ENCODE data around the gene TPH2. TPM values are rescaled to one million over a fixed set of nuclear protein-coding genes. Genes with fewer than 3 reads are reported as not detected.

The TPH2 gene
- not detected for total RNA-seq
- long read RNA-seq, result 0 reads

DNA sequence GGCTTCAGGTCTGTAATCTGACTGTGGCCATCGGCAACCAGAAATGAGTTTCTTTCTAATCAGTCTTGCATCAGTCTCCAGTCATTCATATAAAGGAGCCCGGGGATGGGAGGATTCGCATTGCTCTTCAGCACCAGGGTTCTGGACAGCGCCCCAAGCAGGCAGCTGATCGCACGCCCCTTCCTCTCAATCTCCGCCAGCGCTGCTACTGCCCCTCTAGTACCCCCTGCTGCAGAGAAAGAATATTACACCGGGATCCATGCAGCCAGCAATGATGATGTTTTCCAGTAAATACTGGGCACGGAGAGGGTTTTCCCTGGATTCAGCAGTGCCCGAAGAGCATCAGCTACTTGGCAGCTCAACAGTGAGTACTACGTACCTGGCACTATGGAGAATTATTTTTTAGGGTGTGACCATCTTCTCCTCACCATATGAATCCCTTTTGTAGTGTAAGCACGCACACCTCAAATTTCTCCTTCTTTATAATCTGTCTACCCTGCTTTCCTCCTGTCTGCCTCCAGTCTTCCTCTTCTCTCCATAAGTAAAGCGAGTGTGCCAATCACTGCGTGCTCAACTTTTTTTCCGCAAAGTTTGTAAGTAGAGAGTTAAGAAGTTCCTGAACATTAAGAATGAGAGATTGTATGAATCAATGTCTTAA, at the start of gene TPH2:
Gene TPH2, plus strand, starts transcription at position 118 of the 658 bp plus-strand sequence. Its CDS starts 142 bp downstream, at position 260.
- DNase-seq (peak in 1 of 2 donors; percentile 30), ATAC-seq (peak; percentile 40)
- intact Hi-C loops (cut with DNase I, micrococcal nuclease), result no loop called here

DNA sequence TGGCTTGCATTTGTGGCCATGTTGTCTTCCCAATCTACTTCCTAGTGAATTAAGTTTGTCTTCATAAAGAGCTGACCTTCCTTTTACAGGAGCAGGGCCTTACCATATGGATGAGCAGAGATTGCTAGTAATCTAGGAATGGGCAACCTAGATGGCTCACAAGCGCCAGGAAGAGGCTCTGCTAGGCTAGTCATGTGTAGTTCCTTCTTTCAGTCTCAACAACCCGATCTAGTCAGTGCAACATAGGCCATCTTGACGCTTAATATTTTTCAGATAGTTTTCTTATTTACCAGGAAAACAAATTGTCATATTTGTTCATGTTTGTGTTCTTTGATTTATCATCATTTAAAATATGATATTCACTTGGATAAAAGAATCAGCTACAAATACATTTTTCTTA, 48.2 kb upstream of the TPH2 start:
- ATAC-seq (no peak), DNase-seq (no peak)
- intact Hi-C loops (cut with DNase I, micrococcal nuclease), result no loop called here

DNA sequence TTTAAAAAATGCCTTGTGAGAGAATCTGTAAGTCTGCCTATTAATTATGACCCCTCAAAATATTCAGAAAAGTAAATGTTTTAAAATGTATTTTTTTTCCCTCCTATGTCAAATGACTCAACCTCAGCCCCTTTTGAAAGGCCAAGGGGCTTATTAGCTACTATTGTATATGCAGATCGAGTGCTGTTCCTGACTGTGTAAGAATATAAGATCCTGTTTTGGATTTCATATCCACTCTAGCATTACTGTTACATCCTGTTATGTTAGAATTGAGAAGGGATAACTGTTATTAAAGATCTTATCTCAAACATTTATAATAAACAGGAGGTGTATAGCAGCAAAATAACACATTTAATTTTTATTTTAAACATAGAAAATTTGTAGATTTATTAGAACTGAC, 46.6 kb upstream of the TPH2 start:
- no peak for ATAC-seq
- intact Hi-C loops (cut with DNase I, micrococcal nuclease), result no loop called here
- DNase-seq, result no peak

DNA sequence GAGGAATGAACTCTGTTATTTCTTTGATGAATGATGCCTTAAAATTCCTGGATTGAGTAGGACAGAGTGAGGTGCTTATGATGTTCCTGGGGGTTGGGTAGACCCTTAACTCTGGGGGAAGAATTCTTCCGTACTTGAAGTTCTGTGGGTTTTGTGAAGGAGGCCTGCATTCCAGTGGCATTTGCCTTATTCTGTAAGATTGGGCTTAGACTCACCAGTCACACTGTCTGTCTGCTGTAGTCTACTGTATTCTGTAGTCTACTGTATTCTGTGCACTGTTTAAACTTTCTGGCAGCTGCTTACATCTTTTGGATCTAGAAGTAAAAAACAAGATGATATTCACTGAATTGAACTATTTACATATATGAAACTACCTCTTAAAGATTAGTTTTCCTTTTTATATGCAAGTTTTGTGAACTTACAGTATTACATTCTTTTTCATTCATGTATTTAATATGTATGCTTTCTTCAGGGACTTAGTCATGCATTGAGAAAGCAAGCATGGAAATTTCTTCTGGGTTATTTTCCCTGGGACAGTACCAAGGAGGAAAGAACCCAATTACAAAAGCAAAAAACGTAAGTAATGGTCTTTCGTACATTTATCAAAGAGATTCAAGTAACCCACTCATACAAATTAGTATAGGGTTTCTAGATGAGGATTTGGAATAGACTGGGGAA, 42.3 kb upstream of the TPH2 start:
- intact Hi-C loops (cut with DNase I, micrococcal nuclease), result no loop called here
- no peak for DNase-seq
- no peak for ATAC-seq

DNA sequence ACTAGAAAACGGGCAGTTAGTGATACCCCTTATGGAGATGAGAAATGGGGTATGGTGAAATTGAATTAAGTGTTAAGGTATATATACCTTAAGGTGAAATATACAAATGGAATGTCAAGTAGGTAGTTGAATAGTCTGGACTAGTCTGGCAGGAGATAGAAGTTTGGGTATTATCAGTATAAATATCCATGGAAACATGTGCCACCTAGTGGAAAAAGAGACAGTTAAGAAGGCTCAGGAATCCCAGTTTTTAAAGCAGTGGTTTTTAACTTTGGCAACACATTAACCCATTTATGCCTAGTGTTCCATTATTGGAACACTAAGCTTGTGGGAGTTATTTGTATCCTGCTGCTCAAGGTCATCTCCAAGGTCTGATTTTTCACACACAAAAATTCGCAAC, 38.6 kb upstream of the TPH2 start:
- intact Hi-C loops (cut with DNase I, micrococcal nuclease), result no loop called here
- DNase-seq, result no peak
- ATAC-seq, result no peak

DNA sequence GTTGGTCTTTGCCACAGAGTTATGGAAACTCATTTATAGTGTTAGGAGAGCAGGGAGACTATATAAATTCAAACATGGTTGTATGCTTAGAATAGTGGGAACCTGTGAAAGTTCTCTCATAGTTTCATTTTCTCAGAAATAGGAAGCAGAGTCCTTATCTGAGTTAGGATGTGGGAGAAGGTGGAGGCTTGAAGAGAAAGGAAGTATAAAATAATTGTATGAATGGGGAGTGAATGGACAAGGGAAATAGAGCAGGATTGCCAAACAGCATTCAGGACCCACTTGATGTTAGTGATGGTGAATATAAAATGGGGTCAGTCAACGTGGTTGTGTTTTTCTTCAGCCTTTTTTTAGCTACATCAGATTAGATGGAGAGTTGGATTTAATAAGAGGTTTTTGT, 34.0 kb upstream of the TPH2 start:
- DNase-seq (no peak), ATAC-seq (no peak)
- intact Hi-C loops (cut with DNase I, micrococcal nuclease), result no loop called here

DNA sequence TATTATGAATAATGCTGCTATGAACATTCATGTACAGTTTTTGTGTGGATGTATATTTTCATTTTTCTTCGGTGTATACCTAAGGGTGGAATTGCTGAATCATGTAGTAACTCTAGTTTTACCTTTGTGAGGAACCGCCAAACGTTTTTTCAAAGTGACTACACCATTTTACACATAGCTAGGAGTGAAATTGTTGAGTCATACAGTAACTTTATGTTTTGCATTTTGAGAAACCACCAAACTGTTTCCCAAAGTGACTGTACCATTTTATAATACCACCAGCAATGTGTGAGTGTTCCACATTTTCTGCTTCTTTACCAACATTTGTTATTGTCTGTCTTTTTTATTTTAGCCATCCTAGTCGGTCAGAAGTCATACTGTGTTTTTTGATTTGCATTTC, 3.1 kb upstream of the TPH2 start:
- intact Hi-C loops (cut with DNase I, micrococcal nuclease), result no loop called here
- DNase-seq (no peak), ATAC-seq (no peak)

DNA sequence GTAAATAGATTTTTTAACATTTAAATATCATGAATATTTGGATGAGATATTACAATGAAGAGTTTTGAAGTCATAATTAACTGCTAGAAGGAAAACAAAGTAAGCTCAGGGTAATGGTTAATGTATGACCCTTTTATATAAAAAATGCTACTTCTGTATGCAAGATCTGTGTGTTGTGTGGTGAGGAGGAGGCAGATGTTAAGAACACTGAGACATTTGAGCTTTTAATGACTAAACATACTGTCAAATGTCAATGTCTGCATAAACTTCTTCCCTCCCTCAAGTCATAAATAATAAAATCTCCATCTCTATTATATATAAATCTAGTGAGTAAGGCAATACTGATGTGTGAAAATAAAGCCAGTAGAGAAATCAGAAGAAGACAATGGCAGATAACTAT, 1.4 kb downstream of the TPH2 start:
- intact Hi-C loops (cut with DNase I, micrococcal nuclease), result no loop called here
- DNase-seq (no peak), ATAC-seq (no peak)

DNA sequence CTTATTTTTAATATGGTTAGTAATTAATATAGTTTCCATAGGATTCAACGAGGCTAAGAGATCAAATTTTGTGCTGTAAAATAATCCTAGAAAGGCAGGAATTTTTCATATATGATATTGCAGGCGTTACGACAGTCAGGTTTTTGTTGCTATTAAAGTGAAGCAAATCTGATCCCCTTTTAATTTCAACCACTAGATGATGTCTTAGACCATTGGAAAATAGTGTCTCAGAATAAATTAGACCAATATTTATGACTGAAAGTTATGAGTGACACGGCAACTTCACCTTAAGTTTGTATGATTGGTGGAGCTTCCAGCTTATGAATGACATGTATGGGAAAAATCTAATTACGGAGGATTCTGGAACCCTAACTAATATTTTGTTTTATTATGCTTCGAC, 2.5 kb downstream of the TPH2 start:
- no peak for ATAC-seq
- intact Hi-C loops (cut with DNase I, micrococcal nuclease), result no loop called here
- no peak for DNase-seq

DNA sequence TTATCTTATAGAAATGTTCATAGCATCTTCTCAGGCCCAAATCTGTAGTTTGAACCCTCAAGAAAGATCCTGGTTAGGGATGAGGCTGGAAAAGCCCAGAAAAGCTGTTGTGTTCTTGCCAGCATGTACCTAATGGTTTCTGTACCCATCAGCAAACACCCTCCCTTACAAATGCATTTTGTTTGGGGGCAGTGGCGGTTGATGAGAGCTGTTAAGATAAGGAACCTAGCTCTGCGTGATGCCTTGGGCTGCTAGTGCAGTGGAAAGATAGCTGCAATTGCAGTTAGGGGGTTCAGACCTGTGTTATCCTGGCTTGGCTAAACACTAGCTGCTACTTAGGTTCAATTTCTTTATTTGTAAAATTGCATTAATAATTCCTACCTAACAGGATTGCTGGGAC, 3.6 kb downstream of the TPH2 start:
- DNase-seq, result no peak
- ATAC-seq, result no peak
- intact Hi-C loops (cut with DNase I, micrococcal nuclease), result no loop called here

DNA sequence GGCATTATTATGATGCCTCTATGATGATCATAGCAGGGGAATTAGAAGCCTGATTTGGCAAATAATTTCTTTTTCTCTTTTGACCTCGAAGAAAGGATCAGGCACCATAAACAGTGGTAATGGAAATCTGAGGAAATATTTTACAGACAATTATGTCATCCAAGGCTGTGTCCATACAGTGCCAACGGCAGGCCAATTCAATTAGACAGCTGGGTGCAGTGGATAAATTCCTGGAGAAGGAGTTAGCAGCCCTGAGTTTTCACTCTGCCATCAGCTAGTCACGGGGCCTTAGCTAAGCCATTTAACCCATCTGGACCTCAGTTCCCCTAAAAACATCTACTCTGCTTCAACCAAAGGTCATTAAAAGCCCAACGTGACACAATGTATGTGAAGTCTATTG, 4.1 kb downstream of the TPH2 start:
- intact Hi-C loops (cut with DNase I, micrococcal nuclease), result no loop called here
- no peak for ATAC-seq
- DNase-seq, result no peak

DNA sequence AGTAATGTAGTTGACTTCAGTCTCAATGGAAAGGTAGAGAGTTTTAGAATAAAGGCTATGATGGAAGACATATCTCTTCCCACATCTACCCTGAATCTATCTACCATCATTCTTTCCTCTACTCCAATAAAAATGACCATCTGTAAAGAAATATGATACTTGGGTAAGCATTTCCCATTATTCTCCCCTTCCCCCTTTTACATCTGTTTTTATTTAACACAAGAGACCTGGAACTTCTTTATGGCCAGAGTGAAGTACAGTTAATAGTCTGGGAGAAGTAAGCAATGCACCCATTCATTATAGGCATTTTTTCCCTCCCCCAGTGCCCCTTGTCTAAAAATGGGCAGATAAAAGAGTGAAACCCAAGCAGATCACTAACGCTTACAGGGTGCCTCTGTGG, 6.5 kb downstream of the TPH2 start:
- intact Hi-C loops (cut with DNase I, micrococcal nuclease), result no loop called here
- ATAC-seq, result no peak
- DNase-seq, result no peak

DNA sequence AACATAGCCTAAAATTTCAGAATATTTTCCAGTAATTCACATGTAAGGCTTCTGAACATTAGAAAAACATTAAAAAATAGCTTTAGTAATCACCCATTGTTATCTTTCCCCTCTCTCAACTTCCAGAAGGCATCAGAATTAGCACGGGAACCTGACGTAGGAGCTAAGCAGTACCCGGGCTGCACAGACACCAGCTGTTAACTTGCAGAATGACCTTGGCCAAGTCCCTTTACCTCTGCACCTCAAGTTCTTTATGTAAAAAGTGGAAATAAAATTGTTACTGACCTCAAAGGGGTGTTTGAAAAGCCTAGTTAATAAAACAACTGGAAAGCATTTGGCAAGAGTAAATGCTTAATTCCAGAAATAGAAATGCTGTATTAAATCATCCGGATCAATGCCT, 7.2 kb downstream of the TPH2 start:
- no peak for DNase-seq
- intact Hi-C loops (cut with DNase I, micrococcal nuclease), result no loop called here
- no peak for ATAC-seq

DNA sequence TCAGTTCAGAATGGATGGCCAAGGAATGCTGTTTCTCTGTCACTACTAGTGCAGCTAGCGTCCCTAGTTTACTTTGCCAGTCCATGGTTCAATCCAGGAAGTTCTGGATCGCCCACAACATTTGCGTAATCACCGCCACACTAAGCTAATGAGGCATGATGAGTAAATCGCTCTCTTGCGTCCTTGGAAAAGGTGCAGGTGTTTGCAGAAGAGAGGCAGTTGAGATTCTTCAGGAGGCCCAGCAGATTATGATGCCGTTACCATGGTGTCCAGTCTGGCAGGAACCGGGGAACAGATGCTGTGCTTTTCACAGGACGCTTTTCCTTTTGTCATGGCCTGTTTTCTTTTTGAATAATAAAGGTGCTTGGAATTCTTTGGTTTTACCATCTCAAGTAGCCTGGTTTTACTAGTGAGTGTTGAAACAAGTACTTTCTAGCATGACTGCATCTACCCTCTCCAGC, 9.0 kb downstream of the TPH2 start:
- peak; percentile 33 for ATAC-seq
- DNase-seq, result no peak
- intact Hi-C loops (cut with DNase I, micrococcal nuclease), result no loop called here

DNA sequence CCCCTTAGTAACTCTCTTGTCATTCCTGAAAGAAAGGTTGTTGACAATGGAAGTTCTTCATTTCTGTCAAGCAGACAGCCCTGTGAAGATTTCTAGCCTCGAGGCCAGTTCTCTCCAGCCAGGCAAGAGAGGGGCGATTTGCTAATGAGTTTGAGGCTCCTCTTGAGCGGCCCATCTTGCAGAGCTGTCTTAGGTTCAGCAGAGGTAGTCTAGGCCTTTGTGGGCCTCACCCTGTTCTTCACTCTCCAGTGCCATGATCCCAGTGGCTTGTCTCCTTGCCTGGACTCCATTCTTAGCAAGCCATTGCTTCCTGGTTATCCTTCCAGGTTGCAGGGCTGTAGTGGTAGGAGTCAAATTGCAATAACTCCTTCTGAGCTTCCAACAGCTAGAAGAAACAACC, 9.7 kb downstream of the TPH2 start:
- intact Hi-C loops (cut with DNase I, micrococcal nuclease), result no loop called here
- ATAC-seq, result no peak
- no peak for DNase-seq

DNA sequence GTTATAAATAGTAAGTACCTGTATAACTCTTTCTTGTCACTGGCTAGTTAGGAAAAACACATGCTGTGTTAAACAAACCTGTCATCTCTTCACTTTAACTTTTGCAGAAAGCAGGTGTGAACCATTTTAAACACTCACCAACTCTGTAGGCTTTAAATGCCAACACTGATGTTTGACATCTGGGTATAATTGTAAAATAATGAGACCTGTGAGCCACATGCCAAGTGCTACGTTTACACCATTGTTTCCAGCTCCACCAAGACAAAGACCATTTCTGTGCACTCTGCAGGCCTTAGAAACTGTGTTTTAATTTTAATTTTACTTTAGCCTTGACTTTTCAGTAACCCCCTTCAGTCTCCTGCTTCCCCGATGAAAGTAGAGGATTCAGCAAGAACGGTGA, 11.0 kb downstream of the TPH2 start:
- DNase-seq (no peak), ATAC-seq (no peak)
- intact Hi-C loops (cut with DNase I, micrococcal nuclease), result no loop called here

DNA sequence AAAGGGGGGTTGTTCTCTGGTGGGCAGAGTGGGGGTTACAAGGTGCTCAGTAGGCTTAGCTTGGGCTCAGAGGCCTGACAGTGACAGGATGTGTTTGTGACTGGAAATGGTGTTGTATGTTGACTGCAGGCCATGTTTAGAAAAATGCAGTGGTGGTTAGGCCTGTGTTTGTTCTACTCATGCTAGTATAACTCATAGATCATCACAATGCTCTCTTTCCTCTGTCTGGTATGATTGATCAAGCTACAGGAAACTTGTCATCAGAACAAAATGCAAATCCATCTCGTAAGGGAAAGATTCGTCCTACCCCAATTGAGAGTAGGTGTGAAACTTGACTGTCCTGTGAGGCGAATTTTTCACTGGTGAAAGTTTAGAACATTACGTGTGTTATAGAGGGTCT, 11.8 kb downstream of the TPH2 start:
- no peak for ATAC-seq
- intact Hi-C loops (cut with DNase I, micrococcal nuclease), result no loop called here
- DNase-seq, result no peak

DNA sequence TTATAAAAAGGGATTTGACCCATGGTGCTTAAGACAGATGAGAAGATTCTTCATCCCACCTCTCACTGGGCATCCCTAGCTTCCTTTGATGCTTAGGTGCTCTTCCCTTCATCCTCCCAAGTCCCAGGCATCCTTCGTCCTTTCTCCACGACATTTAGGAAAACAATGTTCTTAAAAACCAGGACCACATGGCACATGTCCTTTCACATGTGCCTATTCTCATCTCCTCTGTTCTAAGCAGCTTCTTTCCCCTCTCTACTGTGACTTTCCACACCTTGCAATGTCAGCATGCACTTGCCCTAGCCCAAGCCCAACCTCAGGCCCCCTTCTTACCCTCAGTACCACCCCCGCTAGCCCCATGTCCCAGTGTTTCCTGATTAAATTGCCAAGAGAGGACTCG, 12.2 kb downstream of the TPH2 start:
- no peak for DNase-seq
- no peak for ATAC-seq
- intact Hi-C loops (cut with DNase I, micrococcal nuclease), result no loop called here

DNA sequence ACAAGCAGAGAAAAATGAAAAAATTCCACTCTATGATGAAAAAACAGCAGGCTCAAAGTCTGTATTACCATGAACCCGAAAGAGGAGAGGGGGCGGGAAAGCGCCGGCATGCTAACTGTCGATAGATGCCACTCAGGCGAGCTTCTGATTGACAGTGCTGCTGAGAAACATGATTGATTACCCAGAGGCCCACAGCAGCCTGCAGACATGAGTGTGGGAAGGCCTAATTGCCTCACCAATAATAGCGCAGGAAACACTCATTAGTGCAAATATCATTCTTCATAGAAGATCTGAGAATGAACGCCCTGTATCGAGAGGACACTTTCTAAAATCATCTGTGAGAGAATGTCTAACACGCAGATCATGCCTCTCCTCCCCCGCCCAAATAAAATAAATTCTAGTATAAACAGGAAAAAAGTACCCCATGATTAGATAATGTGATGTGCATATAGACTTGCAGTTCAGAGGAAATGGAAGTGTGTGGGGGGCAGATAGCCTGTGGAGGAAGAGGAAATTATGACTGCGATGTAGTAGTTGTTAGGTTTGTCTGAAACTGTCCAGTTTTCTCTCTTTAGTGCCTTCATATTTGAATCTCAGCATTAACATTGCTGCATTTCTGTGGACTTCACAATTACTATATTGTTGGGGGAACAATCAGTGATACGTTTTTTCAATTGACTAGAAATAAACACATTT, 15.6 kb downstream of the TPH2 start:
- ATAC-seq, result no peak
- intact Hi-C loops (cut with DNase I, micrococcal nuclease), result no loop called here

DNA sequence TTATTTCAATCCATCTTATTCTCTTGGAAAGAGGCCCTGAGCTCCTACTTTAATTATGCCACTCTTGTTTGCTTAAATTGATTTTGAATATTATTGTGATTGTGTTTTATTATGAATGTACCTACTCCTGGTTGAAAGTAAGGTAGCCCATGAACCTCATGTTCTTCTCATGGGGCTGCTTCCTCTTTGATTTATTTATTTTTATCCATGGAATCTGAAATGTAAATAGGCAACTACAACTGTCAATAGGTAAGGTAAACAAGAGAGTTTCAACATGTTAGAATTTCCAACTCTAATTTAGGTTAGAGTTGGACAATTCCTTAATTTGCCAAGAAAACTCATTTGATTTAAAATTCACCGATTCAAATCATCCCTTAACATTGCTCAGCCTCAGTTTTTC, 16.2 kb downstream of the TPH2 start:
- ATAC-seq, result no peak
- intact Hi-C loops (cut with DNase I, micrococcal nuclease), result no loop called here
- no peak for DNase-seq

More for the DNA sequence above, 15.6 kb downstream of the TPH2 start:
- DNase-seq, result no peak

Measured in left colon (tissue), 2 donors.